ENCODE measurements around the gene ZNF653. TPM values are rescaled to one million over a fixed set of nuclear protein-coding genes. Genes with fewer than 3 reads are reported as not detected.

Gene ZNF653
- total and polyA plus RNA-seq, 2 of the 8 experiments (the other 6 are each of a cell fraction or from before 2014, with no cell fraction given): 7.0 to 7.9 TPM

DNA sequence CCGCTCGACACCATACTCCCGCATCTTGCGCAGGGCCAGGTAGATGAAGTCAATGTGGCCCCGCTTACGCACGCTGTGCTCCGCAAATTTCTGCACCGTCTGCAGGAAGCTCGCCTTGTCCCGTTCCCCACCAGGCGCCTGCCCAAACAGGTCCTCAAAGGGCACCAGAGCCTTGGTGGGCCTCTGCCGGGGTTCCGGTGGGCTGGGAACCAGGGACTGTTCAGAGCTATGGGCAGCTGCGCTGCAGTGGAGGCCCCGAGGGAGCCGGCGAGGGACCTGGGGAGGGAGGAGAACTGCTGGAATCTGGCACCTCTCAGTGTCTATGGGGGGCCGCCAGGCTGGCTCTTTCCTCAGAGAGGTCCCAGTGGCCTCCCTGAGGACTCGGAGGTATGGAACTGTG, 8.3 kb upstream of the ZNF653 start:
- Histone ChIP-seq H2BK5ac (ENCODE audit: low read depth, low read length) (no peak overlapping the region), H2BK20ac (ENCODE audit: low read length) (no peak overlapping the region), H4K5ac (ENCODE audit: insufficient read length, low read depth, low read length) (no peak overlapping the region), H3K79me1 (ENCODE audit: low read depth, low read length) (no peaks in the 10 kb centered on the region; the same call in 1 of the 2 replicates), H3K27me3 (replicated peaks in 1 of 4; ENCODE audit: control insufficient read depth in 3 of 4, extremely low read depth in 1 of 4, insufficient read depth in 3 of 4, low read length in 3 of 4) (no peaks in the 10 kb centered on the region), H3K18ac (ENCODE audit: extremely low read depth, low read length) (no peak overlapping the region), H4K91ac (replicated peaks; ENCODE audit: insufficient read length, low read length) (no peak overlapping the region), H2AK5ac (ENCODE audit: low read depth, low read length) (no peak overlapping the region), H4K20me1 (replicated peaks in 1 of 2; ENCODE audit: control insufficient read depth in 1 of 2, insufficient read depth in 2 of 2, low read length in 2 of 2) (peaks cover 2 to 4% of the 10 kb centered on the region in 2 experiments), H3K56ac (replicated peaks; ENCODE audit: insufficient read length, low read depth, low read length) (no peak overlapping the region), H3K9me3 (ENCODE audit: insufficient read depth in 2 of 2, low read depth in 1 of 2, low read length in 1 of 2) (no peaks in the 10 kb centered on the region), H3K9ac (replicated peaks in 1 of 4; ENCODE audit: extremely low read depth in 1 of 4, low read depth in 3 of 4, low read length in 3 of 4) (no peak overlapping the region), H3K4me3 (ENCODE audit: extremely low read depth in 1 of 4, insufficient read depth in 2 of 4, low read depth in 3 of 4, low read length in 4 of 4) (no peak overlapping the region), H4K8ac (ENCODE audit: extremely low read depth, insufficient read depth, low read length) (no peak overlapping the region), H2BK12ac (ENCODE audit: low read depth, low read length) (no peak overlapping the region), H3K4me1 (replicated peaks in 1 of 4; ENCODE audit: control insufficient read depth in 3 of 4, insufficient read depth in 4 of 4, low read length in 3 of 4) (no peaks in the 10 kb centered on the region), H3K79me2 (ENCODE audit: control insufficient read depth in 1 of 2, insufficient read depth in 2 of 2, low read length in 2 of 2) (no peaks in the 10 kb centered on the region), H3K27ac (ENCODE audit: low read depth, low read length) (no peak overlapping the region), H3K23me2 (ENCODE audit: low read depth, low read length) (no peaks in the 10 kb centered on the region), H2BK120ac (replicated peaks; ENCODE audit: low read depth, low read length) (no peak overlapping the region), H2BK15ac (ENCODE audit: low read length) (no peak overlapping the region), H3K23ac (ENCODE audit: insufficient read length) (no peak overlapping the region), H3K14ac (ENCODE audit: insufficient read length) (no peak overlapping the region), H3K4ac (replicated peaks; ENCODE audit: insufficient read length, low read depth, low read length) (no peak overlapping the region), H3K36me3 (ENCODE audit: control insufficient read depth in 2 of 4, insufficient read depth in 4 of 4, low read length in 3 of 4) (peaks cover 0 to 10% (median 0%) of the 10 kb centered on the region in 4 experiments; a peak in 3 of 8 replicates), H3K4me2 (ENCODE audit: insufficient read depth in 1 of 2, low read depth in 2 of 2, low read length in 2 of 2) (no peak overlapping the region), H2AFZ (ENCODE audit: low read length) (no peak overlapping the region)
- FAIRE-seq: no peak
- CTCF ChIA-PET (ENCODE audit: partially characterized antibody): interaction anchor here (0.6 kb wide), 1 partner anchor 100 kb away, joined by 3 read pairs; no protein-coding TSS in a partner anchor
- DNase-seq (ENCODE audit: low read depth in 1 of 2, low spot score in 2 of 2): no peak
- WGBS, 2 experiments (ENCODE audit: extremely low coverage in 1 of 2, insufficient coverage in 1 of 2, insufficient read length in 1 of 2, insufficient replicate concordance in 2 of 2, low coverage in 1 of 2, low lambda C conversion rate in 2 of 2, missing lambda C conversion rate in 1 of 2): 95% methylated on average over 20 of the region's 20 CpGs; no CpG with 5 or more reads in 1 of the 2 experiments
- POLR2A ChIA-PET (ENCODE audit: partially characterized antibody): interaction anchor here (0.9 to 1.5 kb wide), 4 partner anchors 9 to 139 kb away, joined by 3 to 4 read pairs (median 4); partner anchors contain the start of genes ECSIT, ELAVL3 and SWSAP1
- no peak for TF ChIP-seq NANOG (IDR thresholded peaks at IDR 0.05; ENCODE audit: insufficient read depth, low read depth, low read length, poor library complexity, severe bottlenecking)
- TF ChIP-seq CBX5 (IDR thresholded peaks at IDR 0.05; ENCODE audit: low read depth, low read length): no peak
